Suprapubic skin (tissue), 4 donors: Measurements from ENCODE around the gene IGFBP7. TPM values are rescaled to one million over a fixed set of nuclear protein-coding genes. Genes with fewer than 3 reads are reported as not detected.

Experiments
- DNase-seq, 2 donors: peaks; one replicate each; pipeline ENCODE4 v3.0.0-alpha.2; 2019; ENCODE audit warnings: low spot score in 2 of 2
- H3K27ac ChIP-seq: fragments of 200-600 bp; sonication (generic); one replicate; pipeline ENCODE4 v1.5.1; 2019
- H3K27me3 ChIP-seq: fragments of 200-600 bp; sonication (generic); one replicate; pipeline ENCODE4 v1.5.1; 2019
- H3K36me3 ChIP-seq: fragments of 200-600 bp; sonication (generic); one replicate; pipeline ENCODE4 v1.5.1; 2019
- H3K4me1 ChIP-seq: fragments of 200-600 bp; sonication (generic); one replicate; pipeline ENCODE4 v1.5.1; 2019
- H3K4me3 ChIP-seq: fragments of 200-600 bp; sonication (generic); one replicate; pipeline ENCODE4 v1.5.1; 2019; ENCODE audit warnings: mild to moderate bottlenecking
- H3K9me3 ChIP-seq: fragments of 200-600 bp; sonication (generic); one replicate; pipeline ENCODE4 v1.5.1; 2019
- CTCF ChIP-seq, 2 donors: fragments of 200-600 bp in 1 of 2; fragments of 450-650 bp in 1 of 2; sonication (generic) in 1 of 2; IDR thresholded peaks; one replicate each; pipeline ENCODE4 v1.5.1; 2016 to 2019; ENCODE audit warnings: antibody characterized with exemption in 2 of 2, mild to moderate bottlenecking in 1 of 2, moderate library complexity in 1 of 2
- EP300 ChIP-seq: sonication (generic); formaldehyde crosslinking; IDR thresholded peaks from one replicate; pipeline ENCODE4 v1.6.1; 2017; ENCODE audit warnings: antibody characterized with exemption
- POLR2A ChIP-seq, 2 donors: fragments of 450-650 bp; IDR thresholded peaks; one replicate each; pipeline ENCODE4 v1.6.1; 2017; ENCODE audit warnings: antibody characterized with exemption in 2 of 2, mild to moderate bottlenecking in 2 of 2, moderate library complexity in 2 of 2
- POLR2AphosphoS5 ChIP-seq, 3 donors: sonication (generic); formaldehyde crosslinking; IDR thresholded peaks; one replicate each; pipeline ENCODE4 v1.6.1; 2017; ENCODE audit warnings: antibody characterized with exemption in 3 of 3
- WGBS: methylation state at CpG from one replicate; pipeline ENCODE4 v1.1.5; 2018; 5-methylcytosine and 5-hydroxymethylcytosine counted together
- total RNA-seq, 4 donors: library from RNA; depleted of rRNA; stranded (reverse); fragments of >200 nt; gene quantifications; one replicate each; pipeline ENCODE4 v1.1.0, GENCODE V29; 2016

The IGFBP7 gene
- total RNA-seq, 4 donors from 2014 or later: 85.3 to 152 (median 125) TPM

GRCh38 chr4:57103051-57103450, 7.1 kb downstream of the IGFBP7 start:
- Histone ChIP-seq H3K27me3 (no peaks in the 10 kb centered on the region), H3K27ac (peak overlapping the region; percentile 53), H3K4me3 (no peak overlapping the region), H3K36me3 (no peaks in the 10 kb centered on the region), H3K4me1 (peaks cover 54% of the 10 kb centered on the region), H3K9me3 (no peaks in the 10 kb centered on the region)
- DNase-seq: no peak
- TF ChIP-seq CTCF (IDR thresholded peaks at IDR 0.05): no peak
- no peak for TF ChIP-seq POLR2A (IDR thresholded peaks at IDR 0.05)
- no peak for TF ChIP-seq POLR2AphosphoS5 (IDR thresholded peaks at IDR 0.05)
- no peak for TF ChIP-seq EP300
- 64% methylated on average over 4 of the region's 4 CpGs for WGBS

DNA sequence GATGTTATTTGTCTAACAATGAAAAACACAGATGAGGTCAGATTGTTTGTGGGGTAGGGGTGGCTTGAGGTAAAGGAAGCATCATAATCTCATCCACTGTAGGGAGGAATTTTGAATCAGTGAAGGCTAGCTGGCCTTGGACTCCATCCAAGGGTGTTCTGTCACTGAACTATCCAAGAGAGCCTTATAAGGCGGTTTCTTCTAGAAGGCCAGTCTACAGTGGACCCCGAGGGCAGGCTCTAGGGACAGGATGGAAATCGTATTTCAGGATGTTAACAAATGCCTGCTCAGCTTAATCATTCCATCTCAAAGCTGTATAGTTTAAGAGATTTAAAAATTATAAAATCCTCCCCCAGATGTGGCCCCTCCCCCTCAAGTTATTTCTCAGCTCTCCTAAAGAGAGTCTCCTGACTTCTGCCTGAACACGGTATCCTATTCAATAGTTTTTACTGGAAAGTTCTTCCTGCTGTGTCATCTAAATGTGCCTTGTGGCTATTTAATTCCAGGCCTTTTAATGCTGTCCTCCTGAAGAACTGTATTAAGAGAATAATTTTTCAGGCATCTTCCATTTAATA, 8.0 kb downstream of the IGFBP7 start:
- no peak for DNase-seq
- H3K9me3 ChIP-seq: no peaks in the 10 kb centered on the region
- 32% methylated on average over 4 of the region's 4 CpGs for WGBS
- H3K4me1 ChIP-seq: peaks cover 62% of the 10 kb centered on the region
- TF ChIP-seq POLR2AphosphoS5 (IDR thresholded peaks at IDR 0.05) (no peak), EP300 (no peak)
- no peaks in the 10 kb centered on the region for H3K36me3 ChIP-seq
- no peaks in the 10 kb centered on the region for H3K27me3 ChIP-seq
- H3K27ac ChIP-seq: peak overlapping the region; percentile 53
- no peak overlapping the region for H3K4me3 ChIP-seq

DNA sequence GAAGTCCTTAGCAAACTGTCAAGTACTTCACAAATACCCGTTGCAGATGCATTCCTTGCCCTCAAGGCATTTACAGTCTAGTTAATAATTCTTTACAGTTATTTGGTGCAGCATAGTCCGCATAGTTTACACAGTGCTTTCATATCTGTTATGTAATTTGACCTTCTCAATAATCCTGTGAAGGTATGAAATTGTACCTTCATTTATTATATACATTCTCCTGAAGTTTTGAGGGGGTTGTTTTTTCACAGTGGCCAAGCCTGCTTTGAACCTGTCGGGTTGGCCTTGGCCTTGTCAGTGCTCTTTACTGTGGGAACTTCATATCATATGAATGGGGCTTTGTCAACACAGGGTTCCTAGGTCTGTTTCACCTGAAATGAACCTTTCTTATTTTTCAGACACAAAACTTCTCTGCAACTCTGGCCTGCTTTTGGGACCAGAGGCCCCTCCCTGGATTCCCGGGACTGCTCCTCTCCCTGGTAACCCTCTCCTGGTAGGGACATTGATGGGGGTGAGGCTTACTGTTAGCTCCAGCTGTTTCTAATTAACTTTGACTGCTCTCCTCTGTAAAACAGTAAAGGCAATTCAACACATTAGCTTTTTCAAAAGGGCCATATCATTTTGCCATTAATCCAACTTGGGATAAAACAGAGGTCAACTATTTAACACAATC, 9.1 kb downstream of the IGFBP7 start:
- Histone ChIP-seq H3K9me3 (no peaks in the 10 kb centered on the region), H3K4me3 (no peak overlapping the region), H3K27ac (peak overlapping the region; percentile 27), H3K27me3 (no peaks in the 10 kb centered on the region), H3K4me1 (peaks cover 71% of the 10 kb centered on the region), H3K36me3 (no peaks in the 10 kb centered on the region)
- TF ChIP-seq POLR2A (IDR thresholded peaks at IDR 0.05): no peak
- TF ChIP-seq EP300: no peak
- TF ChIP-seq POLR2AphosphoS5 (IDR thresholded peaks at IDR 0.05): no peak
- no peak for TF ChIP-seq CTCF (IDR thresholded peaks at IDR 0.05)
- no peak for DNase-seq
- 59% methylated on average over 4 of the region's 4 CpGs for WGBS

DNA sequence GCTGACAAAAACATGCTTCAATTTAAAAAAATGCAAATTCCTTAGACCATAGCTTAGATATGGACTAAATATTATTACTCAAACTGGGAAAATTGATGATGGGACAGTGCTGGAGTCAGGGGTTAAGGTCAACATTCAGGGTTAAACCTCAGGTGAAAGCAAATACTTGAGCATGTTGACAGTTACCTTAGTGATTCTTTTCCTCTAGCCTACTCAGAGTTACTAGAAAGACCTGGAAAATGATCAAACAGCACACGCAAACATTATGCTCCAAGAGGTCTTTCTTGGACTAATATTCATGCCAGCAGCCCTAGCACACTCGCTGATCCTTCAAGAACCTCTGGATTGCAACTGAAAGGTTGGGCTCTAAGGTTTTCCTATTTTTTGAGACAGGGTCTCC, 10.8 kb downstream of the IGFBP7 start:
- TF ChIP-seq POLR2AphosphoS5 (IDR thresholded peaks at IDR 0.05): no peak
- TF ChIP-seq EP300: no peak
- TF ChIP-seq CTCF (IDR thresholded peaks at IDR 0.05): no peak
- TF ChIP-seq POLR2A (IDR thresholded peaks at IDR 0.05): no peak
- DNase-seq: no peak
- H3K4me1 ChIP-seq: peaks cover 67% of the 10 kb centered on the region
- no peak overlapping the region for H3K4me3 ChIP-seq
- no peaks in the 10 kb centered on the region for H3K27me3 ChIP-seq
- peak overlapping the region; percentile 19 for H3K27ac ChIP-seq
- WGBS: 69% methylated on average over 2 of the region's 2 CpGs
- no peaks in the 10 kb centered on the region for H3K9me3 ChIP-seq
- no peaks in the 10 kb centered on the region for H3K36me3 ChIP-seq

GRCh38 chr4:57098941-57099340, 11.2 kb downstream of the IGFBP7 start:
- no peak overlapping the region for H3K4me3 ChIP-seq
- H3K27ac ChIP-seq: no peak overlapping the region
- no peaks in the 10 kb centered on the region for H3K27me3 ChIP-seq
- no peaks in the 10 kb centered on the region for H3K9me3 ChIP-seq
- H3K36me3 ChIP-seq: no peaks in the 10 kb centered on the region
- TF ChIP-seq EP300 (no peak), POLR2A (IDR thresholded peaks at IDR 0.05) (no peak), CTCF (IDR thresholded peaks at IDR 0.05) (no peak), POLR2AphosphoS5 (IDR thresholded peaks at IDR 0.05) (no peak)
- no peak for DNase-seq
- peaks cover 71% of the 10 kb centered on the region for H3K4me1 ChIP-seq
